Stomach (tissue), 4 donors: ENCODE measurements around the gene TRAF7.

Experiments used
- CTCF ChIP-seq, 7 experiments: fragments of 450-650 bp in 4 of 7; fragments of 200-600 bp in 3 of 7; sonication (generic) in 3 of 7; IDR thresholded peaks; one replicate each; pipeline ENCODE4 v1.5.1; 2016 to 2019; ENCODE audit warnings: antibody characterized with exemption in 7 of 7, control low read depth in 2 of 7, mild to moderate bottlenecking in 1 of 7
- POLR2A ChIP-seq, 4 donors: fragments of 450-650 bp; IDR thresholded peaks; one replicate each; pipeline ENCODE4 v1.6.1; 2016; ENCODE audit warnings: antibody characterized with exemption in 4 of 4, control low read depth in 2 of 4, mild to moderate bottlenecking in 1 of 4, moderate library complexity in 1 of 4
- POLR2AphosphoS5 ChIP-seq, 3 donors: sonication (generic); formaldehyde crosslinking; IDR thresholded peaks; one replicate each; pipeline ENCODE4 v1.6.1; 2016; ENCODE audit warnings: antibody characterized with exemption in 3 of 3

GRCh38 chr16:2191446-2191706 lies 35.8 kb downstream of the TRAF7 start:
- TF ChIP-seq POLR2A (IDR thresholded peaks at IDR 0.05): no peak
- TF ChIP-seq CTCF (IDR thresholded peaks at IDR 0.05): no peak
- TF ChIP-seq POLR2AphosphoS5 (IDR thresholded peaks at IDR 0.05): no peak
